Activated CD4-positive, alpha-beta T cell treated with anti-CD3 and anti-CD28 coated beads, Interleukin-2, amount 50 U/mL, for 4 hours (primary cell): ENCODE measurements around the gene SUCNR1.
"Not testable (repeated sequence)": the region's sequence is repeated elsewhere in the genome, so short reads cannot be mapped to it uniquely, and the experiment has no call there.

Source experiments
- DNase-seq, 2 experiments: peaks; one replicate each; pipeline ENCODE4 v3.0.0-alpha.2; 2020

Gene SUCNR1

GRCh38 chr3:151873398-151873797 lies at the start of gene SUCNR1:
Gene SUCNR1, plus strand, starts transcription at chr3:151873643. Its CDS starts 6,250 bp downstream, at chr3:151879893.
- DNase-seq: no peak

- no peak for DNase-seq
Measured at GRCh38 chr3:151827816-151828215, 45.6 kb upstream of the SUCNR1 start.

GRCh38 chr3:151835751-151836525 lies 37.5 kb upstream of the SUCNR1 start:
- no peak for DNase-seq

- no peak for DNase-seq
Measured at GRCh38 chr3:151837057-151837456, 36.4 kb upstream of the SUCNR1 start.

GRCh38 chr3:151838574-151839312 lies 34.7 kb upstream of the SUCNR1 start:
- no peak for DNase-seq

GRCh38 chr3:151839313-151839631 lies 34.2 kb upstream of the SUCNR1 start:
- no peak for DNase-seq

GRCh38 chr3:151841801-151842200 lies 31.6 kb upstream of the SUCNR1 start:
- DNase-seq: no peak

GRCh38 chr3:151843275-151843674 lies 30.2 kb upstream of the SUCNR1 start:
- DNase-seq: no peak

- no peak for DNase-seq
Measured at GRCh38 chr3:151845306-151845905, 28.0 kb upstream of the SUCNR1 start.

- DNase-seq: not testable (repeated sequence)
Measured at GRCh38 chr3:151850065-151850464, 23.4 kb upstream of the SUCNR1 start.

GRCh38 chr3:151852074-151852811 lies 21.2 kb upstream of the SUCNR1 start:
- no peak for DNase-seq

GRCh38 chr3:151856118-151856517 lies 17.3 kb upstream of the SUCNR1 start:
- no peak for DNase-seq

- no peak for DNase-seq
Measured at GRCh38 chr3:151856641-151857040, 16.8 kb upstream of the SUCNR1 start.

- DNase-seq: no peak
Measured at GRCh38 chr3:151859233-151859673, 14.2 kb upstream of the SUCNR1 start.

- DNase-seq: no peak
Measured at GRCh38 chr3:151859905-151860304, 13.5 kb upstream of the SUCNR1 start.

GRCh38 chr3:151863611-151864010 lies 9.8 kb upstream of the SUCNR1 start:
- DNase-seq: no peak

- no peak for DNase-seq
Measured at GRCh38 chr3:151864423-151865101, 8.9 kb upstream of the SUCNR1 start.

GRCh38 chr3:151866711-151867410 lies 6.6 kb upstream of the SUCNR1 start:
- no peak for DNase-seq

GRCh38 chr3:151867666-151868065 lies 5.8 kb upstream of the SUCNR1 start:
- DNase-seq: no peak

- DNase-seq: no peak
Measured at GRCh38 chr3:151869181-151869580, 4.3 kb upstream of the SUCNR1 start.

GRCh38 chr3:151871639-151872468 lies 1.6 kb upstream of the SUCNR1 start:
- no peak for DNase-seq
